ENCODE data around the gene HMMR. TPM values are rescaled to one million over a fixed set of nuclear protein-coding genes. Genes with fewer than 3 reads are reported as not detected.
A peak's percentile ranks its signal among the peaks of the same experiment; 100 is the strongest.

Gene HMMR
- total RNA-seq, 4 donors from 2014 or later, result 0.16 to 1.4 (median 0.54) TPM; not detected in 1

DNA sequence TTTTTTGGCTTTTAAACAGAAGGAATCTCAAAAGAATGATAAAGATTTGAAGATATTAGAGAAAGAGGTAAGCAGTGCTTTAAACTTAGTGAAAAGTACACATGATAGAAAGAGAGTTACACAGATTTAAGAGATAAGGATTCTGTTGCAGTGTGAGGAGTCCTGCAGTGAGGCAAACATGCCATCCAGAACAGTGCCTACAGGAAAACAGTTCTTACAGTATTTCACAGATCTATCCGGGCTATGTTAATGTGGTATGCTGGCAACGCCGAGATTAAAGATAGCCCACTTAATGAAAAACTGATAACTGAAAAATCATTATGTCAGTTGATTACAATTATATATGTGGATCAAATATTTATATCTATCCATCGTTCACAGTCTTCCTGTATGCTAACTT, 7.2 kb downstream of the HMMR start:
- no peak overlapping the region for H3K4me3 ChIP-seq
- no peak for ATAC-seq
- no peaks in the 10 kb centered on the region for H3K9me3 ChIP-seq
- H3K4me1 ChIP-seq, result no peaks in the 10 kb centered on the region
- TF ChIP-seq EP300 (IDR thresholded peaks at IDR 0.05), result no peak
- TF ChIP-seq POLR2A (IDR thresholded peaks at IDR 0.05), result no peak
- no peak for TF ChIP-seq POLR2AphosphoS5 (IDR thresholded peaks at IDR 0.05)
- H3K36me3 ChIP-seq, result no peaks in the 10 kb centered on the region
- no peak overlapping the region for H3K27ac ChIP-seq
- no peaks in the 10 kb centered on the region for H3K27me3 ChIP-seq
- 83% methylated on average over 4 of the region's 4 CpGs for WGBS, 2 donors (ENCODE audit: low coverage in 1 of 2)

DNA sequence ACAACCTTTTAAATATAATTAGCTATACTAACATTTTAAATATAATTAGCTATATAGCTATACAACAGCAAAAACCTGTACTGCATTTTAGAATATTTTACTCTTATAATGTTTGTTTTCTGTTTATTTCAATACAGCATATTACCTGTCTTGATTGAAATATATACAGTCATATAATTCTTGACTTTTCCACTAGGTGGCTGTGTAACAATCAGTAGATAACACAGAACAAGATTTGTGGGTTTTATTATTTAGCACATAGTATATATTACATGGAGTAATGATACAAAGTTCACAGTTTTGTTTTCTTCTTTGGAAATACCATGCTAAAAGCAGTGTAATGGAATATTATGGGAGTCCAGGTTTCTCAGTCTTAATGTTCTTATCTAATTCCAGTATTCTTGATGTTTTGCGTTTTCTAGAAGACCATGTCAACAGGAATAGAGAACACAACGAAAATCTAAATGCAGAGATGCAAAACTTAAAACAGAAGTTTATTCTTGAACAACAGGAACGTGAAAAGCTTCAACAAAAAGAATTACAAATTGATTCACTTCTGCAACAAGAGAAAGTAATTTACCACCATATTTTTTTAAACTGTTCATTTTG, 13.3 kb downstream of the HMMR start:
- TF ChIP-seq POLR2AphosphoS5 (IDR thresholded peaks at IDR 0.05), result no peak
- TF ChIP-seq, protein P1, sequence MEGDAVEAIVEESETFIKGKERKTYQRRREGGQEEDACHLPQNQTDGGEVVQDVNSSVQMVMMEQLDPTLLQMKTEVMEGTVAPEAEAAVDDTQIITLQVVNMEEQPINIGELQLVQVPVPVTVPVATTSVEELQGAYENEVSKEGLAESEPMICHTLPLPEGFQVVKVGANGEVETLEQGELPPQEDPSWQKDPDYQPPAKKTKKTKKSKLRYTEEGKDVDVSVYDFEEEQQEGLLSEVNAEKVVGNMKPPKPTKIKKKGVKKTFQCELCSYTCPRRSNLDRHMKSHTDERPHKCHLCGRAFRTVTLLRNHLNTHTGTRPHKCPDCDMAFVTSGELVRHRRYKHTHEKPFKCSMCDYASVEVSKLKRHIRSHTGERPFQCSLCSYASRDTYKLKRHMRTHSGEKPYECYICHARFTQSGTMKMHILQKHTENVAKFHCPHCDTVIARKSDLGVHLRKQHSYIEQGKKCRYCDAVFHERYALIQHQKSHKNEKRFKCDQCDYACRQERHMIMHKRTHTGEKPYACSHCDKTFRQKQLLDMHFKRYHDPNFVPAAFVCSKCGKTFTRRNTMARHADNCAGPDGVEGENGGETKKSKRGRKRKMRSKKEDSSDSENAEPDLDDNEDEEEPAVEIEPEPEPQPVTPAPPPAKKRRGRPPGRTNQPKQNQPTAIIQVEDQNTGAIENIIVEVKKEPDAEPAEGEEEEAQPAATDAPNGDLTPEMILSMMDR (IDR thresholded peaks at IDR 0.05), result peak; percentile 26 to 47 (median 34)
- H3K27me3 ChIP-seq, result no peaks in the 10 kb centered on the region
- no peak overlapping the region for H3K4me3 ChIP-seq
- no peak for ATAC-seq
- no peaks in the 10 kb centered on the region for H3K36me3 ChIP-seq
- H3K4me1 ChIP-seq, result no peaks in the 10 kb centered on the region
- H3K9me3 ChIP-seq, result no peaks in the 10 kb centered on the region
- WGBS, 2 donors (ENCODE audit: low coverage in 1 of 2), result 86 to 87% methylated on average over 3 of the region's 3 CpGs
- H3K27ac ChIP-seq, result no peak overlapping the region

DNA sequence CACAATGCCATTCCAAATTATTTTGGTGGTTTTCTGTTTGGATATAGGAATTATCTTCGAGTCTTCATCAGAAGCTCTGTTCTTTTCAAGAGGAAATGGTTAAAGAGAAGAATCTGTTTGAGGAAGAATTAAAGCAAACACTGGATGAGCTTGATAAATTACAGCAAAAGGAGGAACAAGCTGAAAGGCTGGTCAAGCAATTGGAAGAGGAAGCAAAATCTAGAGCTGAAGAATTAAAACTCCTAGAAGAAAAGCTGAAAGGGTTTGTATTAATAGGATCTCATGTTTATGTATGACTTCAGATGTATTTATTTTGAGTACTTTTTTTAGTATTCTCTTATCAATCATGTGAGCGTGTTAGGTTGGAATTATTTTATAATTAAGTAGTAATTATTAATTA, 15.0 kb downstream of the HMMR start:
- Histone ChIP-seq H3K4me3 (no peak overlapping the region), H3K36me3 (no peaks in the 10 kb centered on the region), H3K27me3 (no peaks in the 10 kb centered on the region), H3K27ac (no peak overlapping the region), H3K9me3 (no peaks in the 10 kb centered on the region), H3K4me1 (no peaks in the 10 kb centered on the region)
- no peak for TF ChIP-seq POLR2A (IDR thresholded peaks at IDR 0.05)
- TF ChIP-seq, protein P1 (IDR thresholded peaks at IDR 0.05), result no peak
- no peak for TF ChIP-seq EP300 (IDR thresholded peaks at IDR 0.05)
- TF ChIP-seq POLR2AphosphoS5 (IDR thresholded peaks at IDR 0.05), result no peak
- 81 to 83% methylated on average over 2 of the region's 2 CpGs for WGBS, 2 donors (ENCODE audit: low coverage in 1 of 2)
- no peak for ATAC-seq

DNA sequence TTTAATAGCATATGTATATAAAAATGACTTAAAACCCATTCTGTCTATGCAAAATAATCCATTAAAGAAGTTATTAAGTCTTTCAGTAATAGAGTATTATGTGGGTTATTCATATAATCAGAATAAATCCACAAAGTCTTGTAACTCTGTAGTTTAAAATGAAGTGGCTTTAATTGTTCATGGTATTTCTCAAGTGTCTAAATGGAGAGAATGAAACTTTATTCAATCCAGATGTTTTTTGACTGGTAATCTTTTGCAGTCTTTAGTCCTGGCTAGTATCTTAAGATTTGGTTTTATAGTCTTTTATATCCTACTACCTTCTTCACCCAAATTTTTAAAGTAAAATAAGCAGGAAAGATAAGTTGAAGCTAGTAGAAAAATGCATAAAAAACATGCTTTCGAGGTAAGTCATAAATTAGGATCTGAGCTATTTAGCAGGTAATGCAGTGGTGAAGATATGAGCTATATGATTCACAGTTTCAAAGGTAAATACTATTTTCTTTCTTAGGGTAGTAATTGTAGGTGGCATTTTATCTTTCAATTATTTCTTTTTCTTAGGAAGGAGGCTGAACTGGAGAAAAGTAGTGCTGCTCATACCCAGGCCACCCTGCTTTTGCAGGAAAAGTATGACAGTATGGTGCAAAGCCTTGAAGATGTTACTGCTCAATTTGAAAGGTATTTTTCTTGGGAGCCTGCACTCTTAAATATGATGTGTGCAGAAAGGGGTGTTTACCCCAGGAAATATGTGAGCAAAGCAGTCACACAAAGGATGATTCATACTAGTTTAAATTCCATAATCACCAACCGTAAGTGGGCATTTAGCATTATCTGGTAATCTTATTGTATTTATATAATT, 17.9 kb downstream of the HMMR start:
- no peaks in the 10 kb centered on the region for H3K27me3 ChIP-seq
- TF ChIP-seq, protein P1 (IDR thresholded peaks at IDR 0.05), result no peak
- TF ChIP-seq POLR2AphosphoS5 (IDR thresholded peaks at IDR 0.05), result no peak
- TF ChIP-seq POLR2A (IDR thresholded peaks at IDR 0.05), result no peak
- no peak for TF ChIP-seq EP300 (IDR thresholded peaks at IDR 0.05)
- H3K9me3 ChIP-seq, result no peaks in the 10 kb centered on the region
- H3K36me3 ChIP-seq, result no peaks in the 10 kb centered on the region
- H3K27ac ChIP-seq, result no peak overlapping the region
- ATAC-seq, result no peak
- H3K4me1 ChIP-seq, result no peaks in the 10 kb centered on the region
- WGBS, 2 donors (ENCODE audit: low coverage in 1 of 2), result 72 to 88% methylated on average over 2 of the region's 2 CpGs
- no peak overlapping the region for H3K4me3 ChIP-seq

DNA sequence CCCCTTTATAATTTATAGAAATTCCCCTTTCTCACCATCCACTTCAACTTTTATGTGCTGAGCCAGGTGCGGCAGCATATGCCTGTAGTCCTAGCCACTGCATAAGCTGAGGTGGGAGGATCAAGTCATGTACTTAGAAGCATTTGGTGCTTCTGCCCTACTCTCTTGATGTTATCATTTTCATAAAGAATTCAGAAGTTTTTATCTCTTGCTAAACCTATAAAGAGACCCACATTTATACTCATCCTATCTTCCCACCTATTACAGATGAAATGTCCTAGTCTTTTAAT, 18.5 kb downstream of the HMMR start:
- TF ChIP-seq EP300 (IDR thresholded peaks at IDR 0.05) (no peak), POLR2AphosphoS5 (IDR thresholded peaks at IDR 0.05) (no peak), POLR2A (IDR thresholded peaks at IDR 0.05) (no peak)
- TF ChIP-seq, protein P1 (IDR thresholded peaks at IDR 0.05), result no peak
- WGBS, 2 donors (ENCODE audit: low coverage in 1 of 2), result 100% methylated on average over 1 of the region's 1 CpG
- Histone ChIP-seq H3K9me3 (no peaks in the 10 kb centered on the region), H3K4me3 (no peak overlapping the region), H3K4me1 (no peaks in the 10 kb centered on the region), H3K27me3 (no peaks in the 10 kb centered on the region), H3K27ac (no peak overlapping the region), H3K36me3 (no peaks in the 10 kb centered on the region)
- no peak for ATAC-seq

Data from gastroesophageal sphincter (tissue), 4 donors.